K562 (cell line): ENCODE results near the gene PPARG. TPM values are rescaled to one million over a fixed set of nuclear protein-coding genes. Genes with fewer than 3 reads are reported as not detected.

Experiments used
- ATAC-seq: fragments of 200-7000 bp; cut with Tn5 transposase; 3 replicates; pipeline ENCODE4 v1.9.1; 2020; ENCODE audit warnings: moderate library complexity
- BruUV-seq: library from RNA; stranded (reverse); fragments of 400-500 nt; replicated peaks from 2 replicates; lab custom pipeline; 2021; lab: Mats Ljungman, UMichigan
- CTCF ChIA-PET: fragments of 300-600 bp; formaldehyde crosslinking; extraction: SDS; loops from one replicate; lab custom pipeline; 2021; ENCODE audit warnings: low intra/inter-chr PET ratio; lab: Yijun Ruan, JAX
- POLR2A ChIA-PET: fragments of 300-600, 350-650 bp; sonication (Branson Sonifier 250); formaldehyde crosslinking; extraction: SDS; loops from one replicate; lab custom pipeline; 2021; ENCODE audit warnings: antibody characterized with exemption, inconsistent platforms; lab: Yijun Ruan, JAX
- DNase-seq, 4 experiments: peaks; one replicate each; pipeline versions ENCODE4 v3.0.0 to v3.0.0-alpha.2; 2011 to 2018; ENCODE audit warnings: low spot score in 3 of 4, mixed read lengths in 3 of 4; ENCODE audit errors: extremely low read depth in 1 of 4
- FAIRE-seq: peaks from 2 replicates; lab custom pipeline; 2011; peaks lifted over from hg19 to GRCh38; lab: Jason Lieb, UNC
- H2AFZ ChIP-seq: 2 replicates; pipeline ENCODE4 v1.6.0; 2011; ENCODE audit warnings: low read depth, low read length, control low read depth, inconsistent platforms
- H3K27ac ChIP-seq: fragments of 200-600 bp; 3 replicates; pipeline ENCODE4 v1.8.0; 2011; ENCODE audit warnings: low read depth, mild to moderate bottlenecking, control low read depth, inconsistent platforms, low read length, moderate library complexity, mixed read lengths; ENCODE audit errors: extremely low read depth
- H3K27me3 ChIP-seq, 2 experiments: fragments of 300-600 bp in 1 of 2; 2 replicates in 1 of 2; 3 replicates in 1 of 2; pipeline versions ENCODE4 v1.6.0 to v1.8.0; 2011; ENCODE audit warnings: inconsistent platforms in 2 of 2, low read length in 2 of 2, mild to moderate bottlenecking in 1 of 2, mixed read lengths in 1 of 2, moderate library complexity in 1 of 2; ENCODE audit not compliant: control insufficient read depth in 2 of 2, insufficient read depth in 2 of 2
- H3K36me3 ChIP-seq: fragments of 300-600 bp; 3 replicates; pipeline ENCODE4 v1.8.0; 2011; ENCODE audit warnings: mild to moderate bottlenecking, low read length, inconsistent platforms; ENCODE audit not compliant: control insufficient read depth, insufficient read depth
- H3K4me1 ChIP-seq, 2 experiments: fragments of 200-600 bp in 1 of 2; replicated peaks in 1 of 2; 2 replicates in 1 of 2; 3 replicates in 1 of 2; pipeline versions ENCODE4 v1.5.1 to v1.8.0; 2011; ENCODE audit warnings: inconsistent platforms in 2 of 2, low read length in 2 of 2, mild to moderate bottlenecking in 1 of 2, mixed read lengths in 1 of 2, moderate library complexity in 1 of 2; ENCODE audit not compliant: control insufficient read depth in 2 of 2, insufficient read depth in 2 of 2
- H3K4me2 ChIP-seq: 2 replicates; pipeline ENCODE4 v1.6.1; 2011; ENCODE audit warnings: low read length, control low read depth, inconsistent platforms, mixed read lengths; ENCODE audit not compliant: insufficient read depth
- H3K4me3 ChIP-seq: fragments of 200-600 bp; sonication (generic), shearing (Covaris generic); 2 replicates; pipeline ENCODE4 v1.5.1; 2016; ENCODE audit warnings: control low read depth, inconsistent platforms
- H3K79me2 ChIP-seq: fragments of 200-600 bp; 3 replicates; pipeline ENCODE4 v1.8.0; 2011; ENCODE audit warnings: low read length, inconsistent platforms; ENCODE audit not compliant: control insufficient read depth, insufficient read depth
- H3K9ac ChIP-seq, 2 experiments: 2 replicates each; pipeline versions ENCODE4 v1.6.0 to v1.6.1; 2011; ENCODE audit warnings: low read depth in 2 of 2, low read length in 2 of 2, control low read depth in 1 of 2, inconsistent platforms in 1 of 2, mild to moderate bottlenecking in 1 of 2, mixed read lengths in 1 of 2; ENCODE audit not compliant: insufficient read depth in 1 of 2
- H3K9me1 ChIP-seq: one replicate; pipeline ENCODE4 v1.6.0; 2011; ENCODE audit warnings: inconsistent platforms, mild to moderate bottlenecking, low read length, moderate library complexity; ENCODE audit not compliant: control insufficient read depth, insufficient read depth
- H3K9me3 ChIP-seq: replicated peaks from 2 replicates; pipeline ENCODE4 v1.5.1; 2011; ENCODE audit warnings: low read depth, low read length, inconsistent platforms; ENCODE audit not compliant: control insufficient read depth, insufficient read depth
- H4K20me1 ChIP-seq: replicated peaks from 2 replicates; pipeline ENCODE4 v1.6.1; 2011; ENCODE audit warnings: low read length, inconsistent platforms, mixed read lengths; ENCODE audit not compliant: control insufficient read depth, insufficient read depth
- AFF1 ChIP-seq, 2 experiments: fragments of 450-650 bp; IDR thresholded peaks; 2 replicates each; pipeline ENCODE4 v1.6.1; 2018; ENCODE audit warnings: mild to moderate bottlenecking in 2 of 2, low read depth in 1 of 2; ENCODE audit not compliant: partially characterized antibody in 2 of 2
- HEY1 ChIP-seq: fragments of 250-450 bp; sonication (Bioruptor Pico); IDR thresholded peaks from 2 replicates; pipeline ENCODE4 v1.5.0; 2020; ENCODE audit warnings: mild to moderate bottlenecking, moderate library complexity, borderline replicate concordance
- HLTF ChIP-seq: fragments of 450-650 bp; IDR thresholded peaks from 2 replicates; pipeline ENCODE4 v1.6.1; 2016
- THRB ChIP-seq: fragments of 450-650 bp; formaldehyde crosslinking; conservative IDR thresholded peaks from 2 replicates; pipeline ENCODE4 v1.4.0; 2022; ENCODE audit warnings: mild to moderate bottlenecking, missing genetic modification characterization
- WGBS: fragments of 100-300 bp; shearing (Covaris generic); methylation state at CpG from one replicate; pipeline ENCODE4 v1.1.6; 2016; ENCODE audit warnings: low coverage, mixed read lengths; ENCODE audit not compliant: insufficient coverage; ENCODE audit errors: missing lambda C conversion rate; 5-methylcytosine and 5-hydroxymethylcytosine counted together
- in situ Hi-C: fragments of 300-500 bp; cut with MboI; formaldehyde crosslinking; loops from 4 replicates; pipeline ENCODE4 v1.15.0; 2018; ENCODE audit warnings: inconsistent platforms, mixed read lengths
- intact Hi-C: fragments of 100-400 bp; cut with micrococcal nuclease; formaldehyde crosslinking; loops from 2 replicates; pipeline ENCODE4 v1.14.2; 2022
- polyA plus RNA-seq, 8 experiments: library from polyadenylated mRNA; depleted of rRNA in 4 of 8; stranded (reverse) in 5 of 8; unstranded in 3 of 8; fragments of >200 nt; fragmentation: Nextera tagmentation in 2 of 8; fragmentation: Illumina TruSeq in 1 of 8; extraction: Ambion mirVana in 2 of 8; extraction: Trizol in 1 of 8; gene quantifications; 2 replicates each; pipeline versions ENCODE4 v1.2.1 to v1.2.3, GENCODE V29; 2011 to 2014; ENCODE audit warnings: inconsistent platforms in 1 of 8, missing spikeins in 1 of 8
- total RNA-seq, 7 experiments: library from RNA; depleted of rRNA in 6 of 7; stranded (reverse); fragments of >200 nt in 6 of 7; fragmentation: Illumina TruSeq in 2 of 7; extraction: Trizol in 2 of 7; gene quantifications; 2 replicates each; pipeline versions ENCODE4 v1.2.1 to v1.2.3, GENCODE V29; 2011 to 2021; ENCODE audit warnings: low replicate concordance in 1 of 7
- TF ChIP-seq, protein P1 (sequence below), 2 experiments: IDR thresholded peaks in 1 of 2; conservative IDR thresholded peaks in 1 of 2; 2 replicates each; pipeline ENCODE4 v1.6.1; 2016; ENCODE audit warnings: low read depth in 2 of 2, mild to moderate bottlenecking in 1 of 2, missing compliant biosample characterization in 1 of 2, missing genetic modification characterization in 1 of 2, moderate library complexity in 1 of 2
- TF ChIP-seq, protein P2 (sequence below), 2 experiments: fragments of 450-650 bp in 1 of 2; IDR thresholded peaks; 2 replicates each; pipeline ENCODE4 v1.6.1; 2011 to 2017; ENCODE audit warnings: low read depth in 2 of 2, antibody characterized with exemption in 1 of 2, borderline replicate concordance in 1 of 2, low read length in 1 of 2, mild to moderate bottlenecking in 1 of 2, mixed read lengths in 1 of 2; ENCODE audit not compliant: control insufficient read depth in 1 of 2

The PPARG gene
- total and polyA plus RNA-seq, 9 of the 15 experiments (the other 6 are each of a cell fraction or from before 2014, with no cell fraction given), result not detected

DNA sequence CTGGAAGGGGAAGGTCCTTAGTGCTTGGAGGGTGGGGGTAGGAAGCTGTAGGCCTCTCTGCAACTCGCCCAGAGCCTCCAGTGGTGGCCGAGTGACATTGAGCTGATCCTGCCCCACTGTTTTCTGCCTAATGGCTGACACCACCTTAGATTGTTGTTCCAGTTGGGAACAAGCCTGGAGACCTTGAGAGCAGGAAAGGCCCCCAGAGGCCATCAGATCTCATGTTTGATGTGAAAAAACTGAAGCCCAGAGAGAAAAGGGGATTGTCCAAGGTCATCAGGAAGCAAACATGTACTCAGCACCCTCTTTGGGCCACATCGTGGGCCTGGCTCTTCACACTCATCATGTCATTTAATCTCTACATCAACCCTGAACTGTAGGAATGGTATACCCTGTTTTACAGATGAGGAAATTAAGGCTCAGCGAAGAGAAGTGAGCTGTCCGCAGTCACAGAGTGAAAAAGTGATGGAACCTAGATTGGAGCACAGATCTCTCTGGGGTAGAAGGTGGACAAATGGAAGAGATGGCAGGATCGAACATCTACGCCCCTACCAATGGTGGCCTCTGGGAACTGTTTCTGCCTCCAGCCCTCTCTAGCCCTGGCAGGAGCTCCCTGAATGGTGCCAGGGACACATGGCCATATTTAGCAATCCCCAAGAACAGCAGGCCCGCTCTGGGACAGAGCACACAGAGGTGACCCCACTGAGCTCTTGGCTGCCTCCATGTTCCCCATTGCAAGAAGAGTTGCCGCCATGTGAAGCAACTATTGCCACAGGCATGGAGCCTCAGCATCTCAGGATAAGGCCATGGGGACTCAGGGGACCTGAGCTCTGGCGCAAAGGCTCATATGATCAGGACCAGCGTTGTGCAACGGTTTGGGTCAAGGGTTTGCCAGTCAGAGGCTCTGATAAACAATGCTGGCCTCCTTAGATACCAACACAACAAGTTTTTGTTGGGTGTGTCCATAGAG lies 163.8 kb downstream of the PPARG start:
- H4K20me1 ChIP-seq, result 0 out of 2 replicates have a peak, but pooled peaks cover 5% of the 10 kb centered on the region
- 0 out of 3 replicates have a peak, but pooled peaks have one; percentile 38 for ATAC-seq
- WGBS, result 6% methylated on average over 12 of the region's 12 CpGs
- no peak for DNase-seq
- no peaks in the 10 kb centered on the region for H3K9me3 ChIP-seq
- peaks cover 2 to 27% of the 10 kb centered on the region in 2 experiments; a peak in 4 of 5 replicates for H3K27me3 ChIP-seq
- no peaks in the 10 kb centered on the region for H3K79me2 ChIP-seq
- H3K4me2 ChIP-seq, result no peak overlapping the region
- intact Hi-C loops (no loop called here), in situ Hi-C loops (no loop called here)
- no peak overlapping the region for H3K4me3 ChIP-seq
- no TSS peak for BruUV-seq
- no peak overlapping the region for H3K9ac ChIP-seq
- ChIA-PET CTCF (no interaction called here), POLR2A (interaction anchor here (0.7 kb wide), 1 partner anchor 30 kb away, joined by 3 read pairs; no protein-coding TSS in a partner anchor)
- no peaks in the 10 kb centered on the region for H3K36me3 ChIP-seq
- H3K27ac ChIP-seq, result no peak overlapping the region
- FAIRE-seq, result no peak
- no peaks in the 10 kb centered on the region for H3K4me1 ChIP-seq
- H3K9me1 ChIP-seq, result no peaks in the 10 kb centered on the region
- H2AFZ ChIP-seq, result no peak overlapping the region
- TF ChIP-seq, protein P1, sequence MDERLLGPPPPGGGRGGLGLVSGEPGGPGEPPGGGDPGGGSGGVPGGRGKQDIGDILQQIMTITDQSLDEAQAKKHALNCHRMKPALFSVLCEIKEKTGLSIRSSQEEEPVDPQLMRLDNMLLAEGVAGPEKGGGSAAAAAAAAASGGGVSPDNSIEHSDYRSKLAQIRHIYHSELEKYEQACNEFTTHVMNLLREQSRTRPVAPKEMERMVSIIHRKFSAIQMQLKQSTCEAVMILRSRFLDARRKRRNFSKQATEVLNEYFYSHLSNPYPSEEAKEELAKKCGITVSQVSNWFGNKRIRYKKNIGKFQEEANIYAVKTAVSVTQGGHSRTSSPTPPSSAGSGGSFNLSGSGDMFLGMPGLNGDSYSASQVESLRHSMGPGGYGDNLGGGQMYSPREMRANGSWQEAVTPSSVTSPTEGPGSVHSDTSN (CRISPR knock-in tag; IDR thresholded peaks at IDR 0.05; ENCODE audit: low read depth), result no peak
- TF ChIP-seq, protein P1 (tag; conservative IDR thresholded peaks at IDR 0.05; ENCODE audit: low read depth), result no peak
- TF ChIP-seq THRB (CRISPR knock-in tag) (no peak), AFF1 (IDR thresholded peaks at IDR 0.05; ENCODE audit: low read depth in 1 of 2, partially characterized antibody in 2 of 2) (no peak), HLTF (no peak), HEY1 (no peak)
- TF ChIP-seq, protein P2, sequence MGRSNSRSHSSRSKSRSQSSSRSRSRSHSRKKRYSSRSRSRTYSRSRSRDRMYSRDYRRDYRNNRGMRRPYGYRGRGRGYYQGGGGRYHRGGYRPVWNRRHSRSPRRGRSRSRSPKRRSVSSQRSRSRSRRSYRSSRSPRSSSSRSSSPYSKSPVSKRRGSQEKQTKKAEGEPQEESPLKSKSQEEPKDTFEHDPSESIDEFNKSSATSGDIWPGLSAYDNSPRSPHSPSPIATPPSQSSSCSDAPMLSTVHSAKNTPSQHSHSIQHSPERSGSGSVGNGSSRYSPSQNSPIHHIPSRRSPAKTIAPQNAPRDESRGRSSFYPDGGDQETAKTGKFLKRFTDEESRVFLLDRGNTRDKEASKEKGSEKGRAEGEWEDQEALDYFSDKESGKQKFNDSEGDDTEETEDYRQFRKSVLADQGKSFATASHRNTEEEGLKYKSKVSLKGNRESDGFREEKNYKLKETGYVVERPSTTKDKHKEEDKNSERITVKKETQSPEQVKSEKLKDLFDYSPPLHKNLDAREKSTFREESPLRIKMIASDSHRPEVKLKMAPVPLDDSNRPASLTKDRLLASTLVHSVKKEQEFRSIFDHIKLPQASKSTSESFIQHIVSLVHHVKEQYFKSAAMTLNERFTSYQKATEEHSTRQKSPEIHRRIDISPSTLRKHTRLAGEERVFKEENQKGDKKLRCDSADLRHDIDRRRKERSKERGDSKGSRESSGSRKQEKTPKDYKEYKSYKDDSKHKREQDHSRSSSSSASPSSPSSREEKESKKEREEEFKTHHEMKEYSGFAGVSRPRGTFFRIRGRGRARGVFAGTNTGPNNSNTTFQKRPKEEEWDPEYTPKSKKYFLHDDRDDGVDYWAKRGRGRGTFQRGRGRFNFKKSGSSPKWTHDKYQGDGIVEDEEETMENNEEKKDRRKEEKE (IDR thresholded peaks at IDR 0.05; ENCODE audit: borderline replicate concordance in 1 of 2, control insufficient read depth in 1 of 2, low read depth in 2 of 2, low read length in 1 of 2), result no peak
